Tibial nerve (tissue), 4 donors: Measurements from ENCODE around the gene MGST2. TPM values are rescaled to one million over a fixed set of nuclear protein-coding genes. Genes with fewer than 3 reads are reported as not detected.

ENCODE experiments used
- DNase-seq, 2 donors: peaks; one replicate each; pipeline ENCODE4 v3.0.0-alpha.2; 2019; ENCODE audit warnings: low spot score in 2 of 2
- H3K27ac ChIP-seq, 4 donors: fragments of 200-600 bp; sonication (generic) in 3 of 4; one replicate each; pipeline ENCODE4 v1.5.1; 2017 to 2019; ENCODE audit warnings: mild to moderate bottlenecking in 1 of 4
- H3K27me3 ChIP-seq, 2 donors: fragments of 200-600 bp; sonication (generic) in 1 of 2; one replicate each; pipeline versions ENCODE4 v1.5.1 to v1.6.0; 2017 to 2019
- H3K36me3 ChIP-seq, 3 donors: fragments of 200-600 bp; sonication (generic); one replicate each; pipeline ENCODE4 v1.5.1; 2018 to 2019
- H3K4me1 ChIP-seq, 4 donors: fragments of 200-600 bp; sonication (generic) in 3 of 4; one replicate each; pipeline ENCODE4 v1.5.1; 2017 to 2019
- H3K4me3 ChIP-seq, 4 donors: fragments of 200-600 bp; sonication (generic) in 3 of 4; one replicate each; pipeline ENCODE4 v1.5.1; 2017 to 2019; ENCODE audit warnings: mild to moderate bottlenecking in 1 of 4, moderate library complexity in 1 of 4
- H3K9me3 ChIP-seq, 4 donors: fragments of 200-600 bp; sonication (generic) in 3 of 4; one replicate each; pipeline ENCODE4 v1.5.1; 2017 to 2019
- CTCF ChIP-seq, 5 experiments: fragments of 200-600 bp in 3 of 5; fragments of 450-650 bp in 2 of 5; sonication (generic) in 3 of 5; IDR thresholded peaks; one replicate each; pipeline ENCODE4 v1.5.1; 2016 to 2019; ENCODE audit warnings: antibody characterized with exemption in 5 of 5, mild to moderate bottlenecking in 3 of 5, moderate library complexity in 2 of 5
- EP300 ChIP-seq, 2 donors: sonication (generic); formaldehyde crosslinking; IDR thresholded peaks; one replicate each; pipeline ENCODE4 v1.6.1; 2017; ENCODE audit warnings: antibody characterized with exemption in 2 of 2, mild to moderate bottlenecking in 1 of 2
- POLR2A ChIP-seq, 2 donors: fragments of 450-650 bp; IDR thresholded peaks; one replicate each; pipeline ENCODE4 v1.6.1; 2017; ENCODE audit warnings: antibody characterized with exemption in 2 of 2, mild to moderate bottlenecking in 2 of 2, moderate library complexity in 2 of 2
- WGBS, 2 donors: methylation state at CpG; one replicate each; pipeline ENCODE4 v1.1.5; 2018; 5-methylcytosine and 5-hydroxymethylcytosine counted together
- total RNA-seq, 4 donors: library from RNA; depleted of rRNA; stranded (reverse); fragments of >200 nt; gene quantifications; one replicate each; pipeline ENCODE4 v1.1.0, GENCODE V29; 2016

Gene MGST2
- total RNA-seq, 4 donors from 2014 or later, result 12.2 to 27.3 (median 26.8) TPM

GRCh38 chr4:139712882-139713281 is 47.3 kb downstream of the MGST2 start:
- H3K9me3 ChIP-seq, result no peaks in the 10 kb centered on the region
- TF ChIP-seq EP300 (IDR thresholded peaks at IDR 0.05) (no peak), POLR2A (IDR thresholded peaks at IDR 0.05) (no peak), CTCF (IDR thresholded peaks at IDR 0.05) (no peak)
- no peak overlapping the region for H3K27ac ChIP-seq
- peaks cover 0 to 20% (median 0%) of the 10 kb centered on the region in 3 donors for H3K36me3 ChIP-seq
- no peak for DNase-seq
- H3K4me3 ChIP-seq, result no peak overlapping the region
- 67 to 69% methylated on average over 2 of the region's 2 CpGs for WGBS, 2 donors
- H3K4me1 ChIP-seq, result no peaks in the 10 kb centered on the region
- no peaks in the 10 kb centered on the region for H3K27me3 ChIP-seq

- DNase-seq, result no peak
- peak in 1 of 5 experiments; percentile 1 for TF ChIP-seq CTCF (IDR thresholded peaks at IDR 0.05)
- no peak for TF ChIP-seq EP300 (IDR thresholded peaks at IDR 0.05)
- TF ChIP-seq POLR2A (IDR thresholded peaks at IDR 0.05), result no peak
- WGBS, 2 donors, result 74 to 76% methylated on average over 9 of the region's 9 CpGs
- no peak overlapping the region for H3K4me3 ChIP-seq
- peaks cover 0 to 43% (median 0%) of the 10 kb centered on the region in 3 donors for H3K36me3 ChIP-seq
- H3K27ac ChIP-seq, result no peak overlapping the region
- H3K27me3 ChIP-seq, result no peaks in the 10 kb centered on the region
- H3K9me3 ChIP-seq, result no peaks in the 10 kb centered on the region
- H3K4me1 ChIP-seq, result no peaks in the 10 kb centered on the region
Observed at GRCh38 chr4:139715746-139716391, 50.2 kb downstream of the MGST2 start.

- Histone ChIP-seq H3K27ac (no peak overlapping the region), H3K27me3 (no peaks in the 10 kb centered on the region), H3K9me3 (no peaks in the 10 kb centered on the region), H3K4me1 (no peaks in the 10 kb centered on the region), H3K36me3 (peaks cover 0 to 43% (median 0%) of the 10 kb centered on the region in 3 donors), H3K4me3 (no peak overlapping the region)
- 85 to 93% methylated on average over 6 of the region's 6 CpGs for WGBS, 2 donors
- TF ChIP-seq EP300 (IDR thresholded peaks at IDR 0.05) (no peak), POLR2A (IDR thresholded peaks at IDR 0.05) (no peak), CTCF (IDR thresholded peaks at IDR 0.05) (no peak)
- no peak for DNase-seq
Observed at GRCh38 chr4:139718358-139718757, 52.7 kb downstream of the MGST2 start.

- peaks cover 0 to 43% (median 0%) of the 10 kb centered on the region in 3 donors for H3K36me3 ChIP-seq
Observed at GRCh38 chr4:139718833-139719232, 53.2 kb downstream of the MGST2 start.

More at GRCh38 chr4:139718833-139719232, 53.2 kb downstream of the MGST2 start:
- Histone ChIP-seq H3K27ac (no peak overlapping the region), H3K4me1 (no peaks in the 10 kb centered on the region), H3K27me3 (no peaks in the 10 kb centered on the region), H3K9me3 (no peaks in the 10 kb centered on the region), H3K4me3 (no peak overlapping the region)
- no peak for TF ChIP-seq CTCF (IDR thresholded peaks at IDR 0.05)
- TF ChIP-seq EP300 (IDR thresholded peaks at IDR 0.05), result no peak
- TF ChIP-seq POLR2A (IDR thresholded peaks at IDR 0.05), result no peak
- 85 to 86% methylated on average over 10 of the region's 10 CpGs for WGBS, 2 donors
- no peak for DNase-seq
